Measurements from ENCODE around the gene SRPK2. TPM values are rescaled to one million over a fixed set of nuclear protein-coding genes. Genes with fewer than 3 reads are reported as not detected.

The SRPK2 gene
- total RNA-seq, 4 donors from 2014 or later, result 37.1 to 48.1 (median 46.3) TPM

DNA sequence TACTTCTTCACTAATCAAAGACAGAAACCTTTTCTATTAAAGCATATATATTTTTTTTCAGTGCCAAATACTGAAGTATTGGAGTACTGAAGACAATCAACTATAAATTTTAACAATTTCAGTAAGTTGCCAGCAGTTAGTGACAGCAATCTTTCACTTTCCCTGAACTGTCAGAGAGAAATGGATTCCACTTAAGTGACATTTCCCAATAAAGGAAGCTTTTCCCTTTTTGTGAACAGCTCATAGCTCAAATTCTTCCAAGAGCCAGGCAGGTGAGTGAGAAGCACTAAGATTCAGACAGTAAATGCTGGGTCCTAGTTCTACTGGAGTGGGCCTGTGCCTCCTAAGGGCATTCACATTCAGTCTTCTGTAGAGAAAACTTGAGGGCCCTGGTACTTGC lies 142.0 kb downstream of the SRPK2 start:
- no peak overlapping the region for H3K27ac ChIP-seq
- intact Hi-C loops (cut with DNase I), result no loop called here
- H3K4me1 ChIP-seq, result peaks cover 0 to 22% of the 10 kb centered on the region in 2 donors
- peak in 1 of 2 donors; percentile 8 for DNase-seq
- H3K9me3 ChIP-seq, result no peaks in the 10 kb centered on the region
- TF ChIP-seq POLR2A (IDR thresholded peaks at IDR 0.05), result no peak
- TF ChIP-seq, protein P1, sequence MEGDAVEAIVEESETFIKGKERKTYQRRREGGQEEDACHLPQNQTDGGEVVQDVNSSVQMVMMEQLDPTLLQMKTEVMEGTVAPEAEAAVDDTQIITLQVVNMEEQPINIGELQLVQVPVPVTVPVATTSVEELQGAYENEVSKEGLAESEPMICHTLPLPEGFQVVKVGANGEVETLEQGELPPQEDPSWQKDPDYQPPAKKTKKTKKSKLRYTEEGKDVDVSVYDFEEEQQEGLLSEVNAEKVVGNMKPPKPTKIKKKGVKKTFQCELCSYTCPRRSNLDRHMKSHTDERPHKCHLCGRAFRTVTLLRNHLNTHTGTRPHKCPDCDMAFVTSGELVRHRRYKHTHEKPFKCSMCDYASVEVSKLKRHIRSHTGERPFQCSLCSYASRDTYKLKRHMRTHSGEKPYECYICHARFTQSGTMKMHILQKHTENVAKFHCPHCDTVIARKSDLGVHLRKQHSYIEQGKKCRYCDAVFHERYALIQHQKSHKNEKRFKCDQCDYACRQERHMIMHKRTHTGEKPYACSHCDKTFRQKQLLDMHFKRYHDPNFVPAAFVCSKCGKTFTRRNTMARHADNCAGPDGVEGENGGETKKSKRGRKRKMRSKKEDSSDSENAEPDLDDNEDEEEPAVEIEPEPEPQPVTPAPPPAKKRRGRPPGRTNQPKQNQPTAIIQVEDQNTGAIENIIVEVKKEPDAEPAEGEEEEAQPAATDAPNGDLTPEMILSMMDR (IDR thresholded peaks at IDR 0.05), result no peak
- H3K27me3 ChIP-seq, result no peaks in the 10 kb centered on the region
- H3K4me3 ChIP-seq (replicated peaks in 1 of 3), result no peak overlapping the region
- H3K36me3 ChIP-seq, result no peaks in the 10 kb centered on the region

DNA sequence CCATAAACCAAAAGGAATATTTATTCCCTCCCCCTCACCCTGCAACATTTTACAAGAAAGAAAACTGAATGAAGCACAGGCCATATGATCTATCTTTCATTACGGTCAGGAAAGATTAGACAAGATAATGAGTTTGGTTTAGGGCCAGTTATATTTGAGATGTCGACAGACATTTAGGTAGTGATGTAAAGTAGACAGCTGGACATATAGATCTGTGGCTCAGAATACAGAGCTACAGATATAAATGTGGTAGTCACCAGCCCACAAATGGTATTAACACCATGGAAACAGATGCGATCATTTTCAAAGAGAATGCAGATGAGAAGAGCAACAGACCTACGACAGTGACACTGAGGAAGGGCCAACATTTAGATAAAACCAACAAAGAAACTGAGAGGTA lies 142.5 kb downstream of the SRPK2 start:
- WGBS, 2 donors, result 91 to 95% methylated on average over 4 of the region's 4 CpGs
- Histone ChIP-seq H3K4me3 (replicated peaks in 1 of 3) (no peak overlapping the region), H3K27me3 (no peaks in the 10 kb centered on the region), H3K36me3 (no peaks in the 10 kb centered on the region), H3K27ac (no peak overlapping the region), H3K9me3 (no peaks in the 10 kb centered on the region), H3K4me1 (peaks cover 0 to 22% of the 10 kb centered on the region in 2 donors)
- no peak for TF ChIP-seq POLR2A (IDR thresholded peaks at IDR 0.05)
- TF ChIP-seq, protein P1 (IDR thresholded peaks at IDR 0.05), result no peak
- intact Hi-C loops (cut with DNase I), result no loop called here
- DNase-seq, result no peak

DNA sequence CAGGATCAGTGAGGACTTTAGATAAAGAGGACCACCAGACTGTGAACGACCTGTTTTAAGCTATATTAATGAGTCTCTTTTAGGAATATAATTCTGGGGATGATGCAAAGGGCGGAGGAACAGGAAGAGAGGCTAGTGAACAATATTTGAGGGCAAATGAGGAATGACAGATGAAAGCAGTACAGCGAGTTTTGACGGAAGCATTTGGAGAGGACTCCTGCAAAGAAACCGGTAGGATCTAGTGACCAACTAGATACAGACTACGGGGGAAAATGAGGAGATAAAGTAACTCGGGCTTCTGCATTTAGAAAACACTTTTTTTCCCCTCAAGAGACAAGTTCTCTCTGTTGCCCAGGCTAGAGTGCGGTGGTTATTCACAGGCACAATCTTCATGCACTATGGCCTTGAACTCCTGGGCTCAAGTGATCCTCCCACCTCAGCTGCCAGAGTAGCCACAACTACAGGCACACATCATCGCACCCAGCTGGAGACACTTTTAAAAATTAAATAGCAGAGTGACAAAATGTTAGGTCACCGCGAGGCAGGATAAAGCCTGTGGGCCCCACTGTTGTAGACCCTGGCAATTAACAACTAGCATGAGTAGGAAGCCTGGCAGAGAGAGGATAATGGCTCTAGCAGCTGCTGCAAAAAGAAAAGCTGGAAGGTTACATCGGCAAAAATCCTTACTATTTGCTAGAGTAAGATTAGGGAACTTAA lies 143.2 kb downstream of the SRPK2 start:
- H3K9me3 ChIP-seq, result no peaks in the 10 kb centered on the region
- intact Hi-C loops (cut with DNase I), result no loop called here
- H3K4me3 ChIP-seq (replicated peaks in 1 of 3), result no peak overlapping the region
- no peak overlapping the region for H3K27ac ChIP-seq
- no peaks in the 10 kb centered on the region for H3K27me3 ChIP-seq
- WGBS, 2 donors, result 52 to 57% methylated on average over 12 of the region's 12 CpGs
- H3K36me3 ChIP-seq, result no peaks in the 10 kb centered on the region
- DNase-seq, result peak; percentile 34 to 38
- TF ChIP-seq POLR2A (IDR thresholded peaks at IDR 0.05), result no peak
- TF ChIP-seq, protein P1 (IDR thresholded peaks at IDR 0.05), result no peak
- H3K4me1 ChIP-seq, result peaks cover 0 to 22% of the 10 kb centered on the region in 2 donors

DNA sequence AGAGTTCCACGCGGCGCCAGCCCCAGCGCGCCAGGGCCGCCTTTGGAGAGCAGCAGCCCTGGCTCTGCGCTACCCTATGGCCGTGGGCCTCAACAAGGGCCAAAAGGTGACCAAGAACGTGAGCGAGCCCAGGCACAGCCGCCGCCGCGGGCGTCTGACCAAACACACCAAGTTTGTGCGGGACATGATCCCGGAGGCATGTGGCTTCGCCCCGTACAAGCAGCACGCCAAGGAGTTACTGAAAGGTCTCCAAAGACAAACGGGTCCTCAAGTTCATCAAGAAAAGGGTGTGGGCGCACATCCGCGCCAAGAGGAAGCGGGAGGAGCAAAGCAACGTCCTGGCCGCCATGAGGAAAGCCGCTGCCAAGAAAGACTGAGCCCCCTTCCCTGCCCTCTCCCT lies 144.1 kb downstream of the SRPK2 start:
- Histone ChIP-seq H3K36me3 (no peaks in the 10 kb centered on the region), H3K4me3 (replicated peaks in 1 of 3) (no peak overlapping the region), H3K9me3 (no peaks in the 10 kb centered on the region), H3K27me3 (no peaks in the 10 kb centered on the region), H3K27ac (no peak overlapping the region), H3K4me1 (peaks cover 0 to 22% of the 10 kb centered on the region in 2 donors)
- intact Hi-C loops (cut with DNase I), result no loop called here
- no peak for DNase-seq
- WGBS, 2 donors, result 82 to 85% methylated on average over 28 of the region's 28 CpGs
- TF ChIP-seq POLR2A (IDR thresholded peaks at IDR 0.05), result no peak
- TF ChIP-seq, protein P1 (IDR thresholded peaks at IDR 0.05), result no peak

DNA sequence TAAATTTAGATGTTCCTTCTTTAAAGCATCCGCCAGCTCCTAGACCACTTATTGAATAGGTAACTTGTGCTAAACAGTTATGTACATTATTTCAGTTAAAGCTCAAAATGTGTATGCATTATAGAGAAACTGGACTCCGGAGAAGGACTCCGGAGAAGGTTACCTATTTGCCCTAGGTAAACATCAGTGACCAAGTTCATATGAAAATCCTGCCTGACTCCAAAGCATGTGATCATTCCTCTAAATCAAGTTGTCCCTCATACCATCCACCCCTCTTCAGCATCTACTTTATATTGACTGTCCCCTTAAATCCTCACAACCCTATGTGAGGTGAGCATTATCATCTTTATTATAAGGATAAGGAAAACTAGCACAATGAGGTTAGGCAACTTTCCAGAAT lies 147.5 kb downstream of the SRPK2 start:
- H3K27ac ChIP-seq, result no peak overlapping the region
- no peak for DNase-seq
- no peaks in the 10 kb centered on the region for H3K36me3 ChIP-seq
- TF ChIP-seq POLR2A (IDR thresholded peaks at IDR 0.05), result no peak
- TF ChIP-seq, protein P1 (IDR thresholded peaks at IDR 0.05), result no peak
- intact Hi-C loops (cut with DNase I), result no loop called here
- H3K9me3 ChIP-seq, result no peaks in the 10 kb centered on the region
- H3K4me3 ChIP-seq (replicated peaks in 1 of 3), result no peak overlapping the region
- H3K4me1 ChIP-seq, result peaks cover 16 to 25% of the 10 kb centered on the region in 2 donors
- no peaks in the 10 kb centered on the region for H3K27me3 ChIP-seq
- 95 to 96% methylated on average over 3 of the region's 3 CpGs for WGBS, 2 donors
